Fibroblast of skin of left biceps (primary cell): ENCODE results near the gene APOL1.
A peak's percentile ranks its signal among the peaks of the same experiment; 100 is the strongest.
"Not testable (repeated sequence)": the region's sequence is repeated elsewhere in the genome, so short reads cannot be mapped to it uniquely, and the experiment has no call there.

Experiments
- DNase-seq, 2 experiments: peaks; one replicate each; pipeline ENCODE4 v3.0.0-alpha.2; 2013; ENCODE audit warnings: low read depth in 2 of 2

APOL1 gene

DNA sequence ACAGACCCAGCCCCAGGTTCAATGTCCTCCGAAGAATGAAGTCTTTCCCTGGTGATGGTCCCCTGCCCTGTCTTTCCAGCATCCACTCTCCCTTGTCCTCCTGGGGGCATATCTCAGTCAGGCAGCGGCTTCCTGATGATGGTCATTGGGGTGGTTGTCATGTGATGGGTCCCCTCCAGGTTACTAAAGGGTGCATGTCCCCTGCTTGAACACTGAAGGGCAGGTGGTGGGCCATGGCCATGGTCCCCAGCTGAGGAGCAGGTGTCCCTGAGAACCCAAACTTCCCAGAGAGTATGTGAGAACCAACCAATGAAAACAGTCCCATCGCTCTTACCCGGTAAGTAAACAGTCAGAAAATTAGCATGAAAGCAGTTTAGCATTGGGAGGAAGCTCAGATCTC lies 14.1 kb downstream of the APOL1 start:
- no peak for DNase-seq

DNA sequence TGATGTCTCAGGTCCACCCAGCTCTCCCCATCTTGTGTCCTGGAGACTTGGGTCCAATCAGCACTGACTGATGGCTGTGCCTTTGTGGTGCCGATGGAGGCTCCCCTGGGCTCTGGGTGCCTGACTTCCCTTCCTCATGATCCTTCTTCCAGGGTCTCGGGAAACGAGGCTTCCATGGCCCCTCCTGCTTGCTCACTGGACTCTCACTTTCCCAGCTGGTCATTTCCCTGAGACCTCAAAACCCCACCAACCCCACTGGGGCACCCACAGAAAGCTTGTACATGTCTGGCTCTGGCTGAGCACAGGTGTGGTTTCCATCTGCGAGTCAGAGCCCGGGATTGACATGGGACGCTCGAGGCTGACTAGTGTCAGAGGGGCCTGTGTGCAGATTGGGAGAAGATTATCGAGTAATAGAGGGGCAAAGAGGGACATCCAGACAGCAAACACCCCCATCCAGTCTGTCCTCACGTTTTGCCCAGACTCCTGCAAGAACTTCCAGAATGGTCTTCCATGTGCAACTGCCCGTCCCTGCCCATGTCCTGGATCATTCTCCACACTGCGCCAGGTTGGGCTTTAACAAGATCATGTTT lies 15.1 kb downstream of the APOL1 start:
- DNase-seq = no peak

DNA sequence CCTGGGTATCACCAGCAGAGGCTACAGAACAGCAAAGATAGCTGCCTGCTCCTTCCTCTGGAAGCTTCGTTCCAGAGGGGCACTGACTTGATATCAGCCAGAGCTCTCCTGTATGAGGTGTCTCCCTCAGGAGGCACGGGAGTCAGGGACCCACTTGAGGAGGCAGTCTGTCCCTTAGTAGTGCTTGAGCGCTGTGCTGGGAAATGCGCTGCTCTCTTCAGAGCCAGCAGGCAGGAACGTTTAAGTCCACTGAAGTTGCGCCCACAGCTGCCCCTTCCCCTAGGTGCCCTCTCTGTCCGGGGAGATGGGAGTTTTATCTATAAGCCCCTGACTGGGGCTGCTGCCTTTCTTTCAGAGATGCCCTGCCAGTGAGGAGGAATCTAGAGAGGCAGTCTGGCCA lies 18.3 kb downstream of the APOL1 start:
- not testable (repeated sequence) for DNase-seq

DNA sequence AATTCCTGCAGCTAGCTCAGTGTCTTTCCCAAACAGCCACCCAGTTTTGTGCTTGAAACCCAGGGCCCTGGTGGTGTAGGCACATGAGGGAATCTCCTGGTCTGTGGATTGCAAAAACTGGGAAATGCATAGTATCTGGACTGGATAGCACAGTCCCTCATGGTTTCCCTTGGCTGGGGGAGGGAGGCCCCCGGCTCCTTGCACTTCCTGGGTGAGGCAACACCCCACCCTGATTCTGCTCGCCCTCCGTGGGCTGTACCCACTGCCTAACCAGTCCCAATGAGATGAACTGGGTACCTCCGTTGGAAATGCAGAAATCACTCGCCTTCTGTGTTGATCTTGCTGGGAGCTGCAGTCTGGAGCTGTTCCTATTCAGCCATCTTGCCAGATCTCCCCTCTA lies 19.0 kb downstream of the APOL1 start:
- DNase-seq = not testable (repeated sequence)

DNA sequence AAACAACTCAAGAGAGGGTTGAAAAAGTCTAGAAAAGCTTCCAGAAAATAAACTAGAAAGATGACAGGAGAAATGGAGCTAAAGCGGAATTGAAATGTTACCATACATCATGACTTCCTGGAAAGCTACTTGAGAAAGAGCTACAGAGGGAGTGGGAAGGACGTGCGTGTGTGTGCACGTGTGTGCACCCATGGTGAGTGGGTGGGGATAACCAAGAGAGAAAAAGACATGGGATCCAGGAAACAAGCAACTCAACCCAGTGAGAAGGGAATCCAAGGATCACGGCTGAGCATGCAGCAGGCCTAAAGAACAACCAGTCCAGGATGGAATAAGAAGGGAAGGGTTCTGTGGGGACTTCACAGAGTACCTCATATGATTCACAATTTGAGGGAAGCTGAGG lies 21.6 kb downstream of the APOL1 start:
- no peak for DNase-seq

DNA sequence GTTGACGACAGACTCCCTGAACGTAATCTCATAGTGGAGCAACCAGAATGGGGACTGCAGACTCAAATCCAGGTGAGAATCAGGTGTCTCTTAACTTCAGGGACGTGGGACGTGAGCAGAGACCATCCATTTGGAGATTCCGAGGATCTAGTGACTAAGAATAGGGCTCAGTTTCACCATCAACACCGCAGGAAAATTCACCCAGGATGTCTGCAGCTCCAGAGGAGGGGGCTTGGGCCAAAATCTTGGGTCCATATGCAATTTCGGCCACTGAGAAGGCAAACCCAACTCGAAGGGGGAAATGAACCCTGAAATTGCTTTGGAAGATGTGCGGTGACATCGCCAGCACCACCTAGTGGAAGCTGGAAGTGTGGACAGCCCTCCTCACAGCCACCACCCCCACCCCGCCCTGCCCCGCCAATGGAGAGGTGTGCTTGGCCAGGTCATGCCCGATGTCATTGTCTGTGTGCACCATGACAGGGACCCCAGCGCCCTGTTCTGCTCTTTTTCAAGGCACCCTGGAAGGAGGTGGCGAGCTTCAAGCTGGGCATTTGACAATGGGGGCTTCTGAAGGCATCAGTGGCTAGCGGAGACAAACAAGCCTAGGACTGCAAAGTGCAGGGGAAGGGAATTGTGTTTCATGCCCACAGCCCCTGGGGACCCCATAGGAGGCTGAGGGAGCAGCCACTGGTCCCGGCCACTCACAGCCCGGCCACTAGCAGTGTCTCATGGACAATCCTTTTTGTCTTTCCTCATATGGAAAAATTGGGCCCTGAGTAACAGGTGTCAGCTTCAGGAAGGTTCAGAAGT lies 24.8 kb downstream of the APOL1 start:
- no peak for DNase-seq

DNA sequence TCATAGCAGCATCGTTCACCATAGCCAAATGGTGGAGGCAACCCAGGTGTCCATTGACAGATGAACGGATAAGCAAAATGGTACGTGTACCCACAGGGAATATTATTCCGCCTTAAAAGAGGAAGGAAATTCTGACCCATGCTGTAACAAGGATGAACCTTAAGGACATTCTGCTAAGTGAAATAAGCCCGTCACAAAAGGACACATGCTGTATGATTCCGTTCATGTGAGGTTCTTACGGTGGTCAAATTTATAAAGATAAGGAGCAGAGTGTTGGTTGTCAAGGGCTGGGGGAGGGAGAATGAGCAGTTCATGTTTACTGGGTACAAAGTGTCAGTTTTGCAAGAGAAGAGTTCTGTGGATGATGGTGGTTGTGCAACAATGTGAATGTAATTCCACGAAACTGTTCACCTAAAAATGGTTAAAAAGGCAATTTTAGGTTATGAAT lies 26.3 kb downstream of the APOL1 start:
- DNase-seq = no peak

DNA sequence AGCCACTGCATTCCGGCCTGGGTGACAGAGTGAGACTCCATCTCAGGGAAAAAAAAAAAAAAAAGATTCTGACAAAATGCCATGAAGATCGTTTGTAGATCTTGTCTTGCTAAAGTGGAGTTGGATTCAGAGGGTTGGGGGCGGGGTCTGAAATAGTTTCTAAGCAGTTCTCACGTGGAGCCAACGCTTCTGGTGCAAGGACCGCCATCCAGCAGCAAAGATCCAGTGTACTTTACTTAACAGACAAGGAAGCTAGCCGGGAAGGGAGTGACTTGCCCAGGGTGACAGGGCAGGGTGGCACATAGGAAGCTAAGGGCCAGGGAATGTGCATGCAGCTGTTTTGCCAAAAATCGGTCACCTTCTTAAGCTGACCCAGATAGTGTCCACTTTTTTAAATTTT lies 27.4 kb downstream of the APOL1 start:
- no peak for DNase-seq

DNA sequence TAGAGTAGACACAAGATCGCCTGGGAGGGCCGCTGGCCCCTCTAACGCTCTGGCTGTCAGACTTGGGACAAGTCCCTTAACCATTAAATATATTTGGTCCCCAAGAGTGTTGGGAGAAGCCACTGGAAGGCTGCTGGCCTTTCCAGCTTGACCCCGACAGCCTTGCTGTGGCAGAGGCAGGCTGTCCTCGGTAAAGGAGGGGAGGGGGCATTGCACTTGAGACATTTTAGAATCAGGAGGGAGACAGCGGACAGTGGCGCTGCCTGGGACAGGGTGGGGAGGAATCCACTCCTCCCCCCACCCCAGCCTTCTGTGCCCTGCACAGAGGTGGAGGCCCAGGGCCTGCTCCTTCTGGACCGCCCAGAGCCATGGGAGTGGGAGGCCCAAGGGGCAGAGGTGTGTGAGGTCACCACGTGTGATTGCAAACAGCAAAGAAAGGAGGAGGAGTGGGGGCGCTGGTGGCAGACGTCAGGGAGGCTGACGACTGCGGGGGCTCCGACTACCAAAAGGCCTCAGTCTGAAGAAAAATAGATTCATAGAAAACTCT lies 28.9 kb downstream of the APOL1 start:
- no peak for DNase-seq

DNA sequence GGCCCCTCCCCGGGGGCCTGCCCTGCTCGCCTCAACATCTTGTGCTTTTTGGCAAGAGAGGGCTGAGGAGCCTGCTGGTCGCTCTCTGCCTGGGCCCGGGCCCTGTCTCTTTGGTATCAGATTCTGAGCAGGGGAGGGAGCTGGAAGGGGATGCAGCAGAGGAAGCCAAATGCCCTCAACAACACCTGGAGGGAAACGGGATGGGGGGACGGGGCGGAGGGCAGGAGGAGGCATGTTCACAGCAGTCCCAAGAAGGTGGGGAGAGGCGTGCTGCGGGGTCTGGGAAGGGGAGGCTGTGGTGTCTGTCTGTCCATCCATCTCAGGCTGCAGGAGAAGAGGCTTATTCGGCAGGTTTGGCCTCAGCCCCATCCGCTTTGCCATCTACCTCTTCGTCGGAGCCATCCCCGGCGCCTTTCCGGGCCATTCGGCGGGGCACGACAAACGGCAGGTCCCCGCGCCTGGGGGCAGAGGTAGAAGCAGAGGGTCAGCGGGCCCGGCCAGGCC lies 29.4 kb downstream of the APOL1 start:
- no peak for DNase-seq

DNA sequence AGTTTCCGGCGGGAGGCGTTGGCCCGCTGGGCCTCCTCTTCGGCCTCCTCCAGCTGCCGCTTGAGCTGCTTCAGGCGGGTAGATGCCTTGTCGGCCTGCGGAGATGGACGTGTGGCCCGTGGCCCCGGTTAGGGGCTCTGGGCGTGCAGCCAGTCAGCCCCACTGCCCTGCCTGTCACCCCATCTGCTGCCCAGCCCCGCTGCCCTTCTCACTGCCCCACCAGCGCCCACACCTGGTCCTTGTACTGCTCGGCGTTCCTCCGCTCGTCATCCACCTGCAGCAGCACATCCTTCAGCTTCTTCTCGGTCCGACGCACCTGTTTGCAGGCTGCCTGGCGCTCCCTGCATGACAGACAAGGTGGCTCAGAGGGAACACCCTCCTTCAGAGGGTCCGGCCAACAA lies 31.2 kb downstream of the APOL1 start:
- no peak for DNase-seq

DNA sequence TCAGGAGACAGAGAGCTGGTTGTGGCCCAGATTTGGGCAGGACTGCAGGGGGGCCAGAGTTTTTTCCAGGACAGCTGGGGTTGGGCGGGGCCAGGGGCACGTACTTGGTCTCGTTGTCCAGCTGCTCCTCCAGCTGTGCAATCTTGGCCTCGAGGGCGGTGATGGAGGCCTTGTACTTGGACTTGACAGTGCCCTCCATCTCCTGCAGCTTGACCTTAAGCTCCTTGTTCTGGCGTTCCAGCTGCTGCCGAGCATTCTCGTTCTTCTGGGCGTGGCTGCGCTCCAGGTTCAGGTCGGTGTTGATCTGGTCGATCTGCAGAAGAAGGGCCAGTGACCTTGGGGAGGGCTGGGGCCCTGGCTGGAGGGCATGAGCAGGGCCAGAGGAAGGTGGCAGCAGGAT lies 32.1 kb downstream of the APOL1 start:
- no peak for DNase-seq

DNA sequence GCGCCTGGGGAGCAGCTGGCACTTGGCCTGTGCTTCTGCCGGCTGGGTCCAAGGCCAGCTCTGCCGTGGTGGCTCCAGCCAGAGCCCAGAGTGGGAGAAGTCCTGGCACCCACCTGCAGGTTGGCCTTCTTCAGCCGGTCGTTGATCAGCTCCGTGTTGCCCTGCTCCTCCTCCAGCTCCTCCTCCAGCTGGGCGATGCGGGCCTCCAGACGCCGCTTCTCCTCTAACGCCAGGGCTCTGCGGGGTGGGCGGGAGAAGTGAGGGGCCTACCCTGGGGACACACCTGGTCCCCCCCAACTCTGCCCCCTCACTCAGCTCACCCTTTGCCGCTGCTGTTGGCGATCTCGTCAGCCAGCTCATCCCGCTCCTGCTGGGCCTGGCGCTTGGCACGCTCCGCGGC lies 32.6 kb downstream of the APOL1 start:
- DNase-seq = no peak

DNA sequence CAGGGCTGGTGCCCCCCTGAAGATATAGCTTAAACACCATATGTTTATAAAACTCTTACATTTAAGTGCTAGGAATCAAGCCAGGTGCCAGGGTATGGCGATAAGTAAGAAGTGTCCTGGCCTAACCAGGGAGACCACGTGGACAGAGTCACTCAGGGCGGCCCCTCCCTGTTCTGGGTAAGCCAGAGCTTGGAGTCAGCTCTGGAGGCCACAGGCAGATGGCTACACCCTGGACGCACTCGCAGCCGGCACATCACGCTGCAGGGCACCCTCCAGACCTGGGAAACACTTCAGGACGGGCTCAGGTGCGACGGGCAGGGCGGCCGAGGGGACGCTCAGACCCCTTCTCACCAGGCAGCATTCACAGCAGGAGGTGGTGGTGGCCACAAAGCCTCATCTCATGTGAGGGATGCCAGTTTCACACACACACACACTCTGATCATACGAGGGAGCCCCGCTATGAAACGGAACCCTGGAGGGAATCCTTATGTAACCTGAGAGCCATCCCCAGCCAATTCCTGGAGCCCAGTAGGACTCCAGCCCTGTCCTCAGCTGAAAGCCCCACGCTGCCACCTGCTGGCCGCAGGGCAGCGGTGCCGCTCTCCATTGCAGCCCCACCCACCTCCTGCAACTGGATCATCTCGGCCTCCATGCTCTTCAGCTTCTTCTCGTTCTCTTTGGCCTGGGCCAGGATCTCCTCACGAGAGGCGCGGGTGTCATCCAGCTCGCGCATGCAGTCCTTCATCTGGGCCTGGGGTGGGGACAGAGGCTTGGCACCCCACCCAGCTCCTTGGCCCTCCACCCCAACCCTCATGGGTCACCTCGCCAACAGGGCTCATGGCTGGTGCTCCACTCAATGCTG lies 33.4 kb downstream of the APOL1 start:
- peak; percentile 18 to 36 for DNase-seq

DNA sequence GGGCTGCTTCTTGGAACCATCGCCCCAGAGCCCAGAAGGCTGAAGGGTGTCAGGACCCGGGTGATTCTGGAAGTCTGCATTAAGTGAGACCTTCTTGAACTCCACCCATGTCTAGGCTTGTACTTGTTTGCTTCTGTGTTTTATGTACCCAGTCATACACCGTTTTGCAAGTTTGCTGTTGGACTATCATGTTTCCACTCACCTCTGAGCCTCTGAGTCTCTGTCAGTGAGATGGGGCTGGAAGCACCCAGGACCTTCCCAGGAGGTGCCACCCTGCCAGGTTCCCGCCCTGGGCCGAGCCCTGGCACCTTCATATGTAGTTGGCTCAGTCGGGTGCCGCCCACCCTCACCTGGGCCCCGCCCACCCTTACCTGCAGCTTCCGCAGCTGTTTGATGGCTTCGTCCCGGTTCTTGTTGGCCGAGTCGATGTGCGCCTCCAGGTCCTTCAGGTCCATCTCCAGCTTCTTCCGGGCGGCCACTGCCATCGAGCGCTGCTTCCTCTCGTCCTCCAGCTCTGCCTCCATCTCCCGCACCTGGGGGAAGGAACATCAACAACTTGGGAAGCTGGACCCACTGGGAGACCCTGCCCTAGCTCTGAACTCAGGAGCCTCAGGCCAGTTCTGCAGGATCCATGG lies 35.1 kb downstream of the APOL1 start:
- no peak for DNase-seq

DNA sequence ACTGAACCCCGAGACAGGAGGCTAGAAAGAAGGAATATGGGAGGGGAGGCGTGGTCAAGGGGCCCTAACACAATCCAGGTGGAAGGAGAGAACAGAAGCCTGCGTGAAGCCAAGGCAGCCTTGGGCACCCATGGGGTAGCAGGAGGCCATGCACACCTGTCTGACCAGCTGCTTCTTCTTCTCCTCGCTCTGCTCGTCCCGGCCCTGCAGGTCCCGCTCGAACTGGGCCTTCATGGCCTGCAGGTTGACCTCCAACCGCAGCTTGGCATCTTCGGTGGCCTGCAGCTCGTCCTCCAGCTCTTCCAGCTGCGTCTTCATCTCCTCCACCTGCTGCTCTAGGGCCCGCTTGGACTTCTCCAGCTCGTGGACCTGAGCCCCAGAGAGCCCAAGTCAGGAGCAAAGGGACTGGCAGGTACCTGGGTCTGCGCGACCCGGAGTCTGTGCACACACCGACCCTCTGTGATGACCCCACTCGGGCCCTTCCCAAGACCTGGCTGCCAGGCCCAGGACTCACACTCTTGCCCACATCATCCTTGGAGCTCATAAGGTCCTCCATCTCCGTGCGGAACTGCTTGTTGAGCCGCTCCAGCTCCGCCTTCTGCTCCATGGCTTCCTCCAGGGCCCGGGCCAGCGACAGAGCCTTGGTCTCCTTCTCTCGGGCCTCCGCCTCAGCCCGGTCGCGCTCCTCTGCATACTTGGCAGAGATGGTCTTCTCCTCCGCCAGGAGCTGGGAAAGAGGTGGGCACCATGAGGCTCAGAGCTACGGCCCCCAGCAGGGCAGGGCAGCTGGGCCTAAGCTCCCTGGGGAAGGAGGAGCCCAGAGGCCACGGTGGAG lies 35.9 kb downstream of the APOL1 start:
- DNase-seq = no peak

DNA sequence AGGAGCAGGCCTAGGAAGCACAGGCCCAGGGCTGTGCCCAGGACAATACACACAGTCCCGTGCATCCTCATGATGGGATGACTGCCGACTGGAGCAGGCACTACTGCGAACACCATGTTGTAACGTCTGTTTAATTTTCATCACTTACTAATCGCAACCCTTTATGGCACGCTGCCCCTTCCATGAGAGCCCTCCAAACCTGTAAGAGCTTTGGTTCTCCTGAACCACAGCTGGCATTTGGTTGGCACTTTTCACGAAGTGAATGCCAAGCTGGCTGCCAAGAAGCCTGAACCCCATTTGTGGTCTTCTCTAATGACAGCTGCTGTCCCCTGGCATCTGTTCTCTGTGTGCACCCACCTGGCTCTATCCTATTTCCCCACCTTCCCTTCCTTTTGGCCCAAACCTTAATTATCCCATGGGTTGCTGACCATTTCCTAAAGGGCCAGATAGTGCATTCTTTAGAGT lies 36.5 kb downstream of the APOL1 start:
- DNase-seq = no peak

DNA sequence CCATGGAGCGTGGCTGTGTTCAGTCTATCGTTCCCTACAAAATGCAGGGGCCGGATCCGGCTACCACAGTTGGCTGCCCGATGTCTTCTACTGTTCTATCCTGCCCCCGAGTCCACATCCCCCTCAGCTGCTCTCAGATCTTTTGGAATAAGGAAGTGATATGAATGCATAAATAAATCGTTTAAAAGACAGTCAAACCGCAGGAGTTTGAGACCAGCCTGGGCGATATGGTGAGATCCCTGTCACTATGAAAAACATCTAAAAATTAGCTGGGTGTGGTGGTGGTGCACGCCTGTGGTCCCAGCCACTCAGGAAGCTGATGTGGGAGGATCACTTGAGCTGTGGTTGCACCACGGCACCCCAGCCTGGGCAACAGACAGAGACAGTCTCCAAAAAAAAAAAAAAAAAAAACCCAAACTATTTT lies 37.0 kb downstream of the APOL1 start:
- not testable (repeated sequence) for DNase-seq

DNA sequence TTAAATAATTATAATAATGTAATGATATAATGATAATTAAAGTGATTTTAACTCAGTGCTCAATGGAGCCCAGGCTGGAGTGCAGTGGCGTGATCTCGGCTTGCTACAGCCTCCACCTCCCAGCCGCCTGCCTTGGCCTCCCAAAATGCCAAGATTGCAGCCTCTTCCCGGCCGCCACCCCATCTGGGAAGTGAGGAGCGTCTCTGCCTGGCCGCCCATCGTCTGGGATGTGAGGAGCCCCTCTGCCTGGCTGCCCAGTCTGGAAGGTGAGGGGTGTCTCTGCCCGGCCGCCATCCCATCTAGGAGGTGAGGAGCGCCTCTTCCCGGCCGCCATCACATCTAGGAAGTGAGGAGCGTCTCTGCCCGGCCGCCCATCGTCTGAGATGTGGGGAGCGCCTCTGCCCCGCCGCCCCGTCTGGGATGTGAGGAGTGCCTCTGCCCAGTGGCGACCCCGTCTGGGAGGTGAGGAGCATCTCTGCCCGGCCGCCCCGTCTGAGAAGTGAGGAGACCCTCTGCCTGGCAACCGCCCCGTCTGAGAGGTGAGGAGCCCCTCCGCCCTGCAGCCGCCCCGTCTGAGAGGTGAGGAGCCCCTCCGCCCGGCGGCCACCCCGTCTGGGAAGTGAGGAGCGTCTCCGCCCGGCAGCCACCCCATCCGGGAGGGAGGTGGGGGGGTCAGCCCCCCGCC lies 37.6 kb downstream of the APOL1 start:
- DNase-seq = not testable (repeated sequence)
